WTC11 (cell line): ENCODE measurements around the gene BRD1. TPM values are rescaled to one million over a fixed set of nuclear protein-coding genes. Genes with fewer than 3 reads are reported as not detected.

Experiments
- ATAC-seq: fragments of 200-7000 bp; cut with Tn5 transposase; 2 replicates; pipeline ENCODE4 v1.10.0; 2021; ENCODE audit warnings: mild to moderate bottlenecking, moderate library complexity
- CTCF ChIA-PET: fragments of 300-600 bp; sonication (Branson Sonifier 250); formaldehyde crosslinking; loops from one replicate; lab custom pipeline; 2021; ENCODE audit warnings: antibody characterized with exemption; lab: Charles Lee
- POLR2A ChIA-PET: fragments of 350-600 bp; sonication (Branson Sonifier 250); formaldehyde crosslinking; loops from one replicate; lab custom pipeline; 2021; ENCODE audit warnings: antibody characterized with exemption; lab: Charles Lee
- DNase-seq: peaks from one replicate; pipeline ENCODE4 v3.0.0; 2021; ENCODE audit warnings: low spot score
- H3K27ac Mint-ChIP-seq: 2 replicates; pipeline ENCODE4 v1.8.0; 2021; ENCODE audit warnings: mixed read lengths
- H3K27me3 Mint-ChIP-seq: 2 replicates; pipeline ENCODE4 v1.8.0; 2021; ENCODE audit warnings: low read depth, mild to moderate bottlenecking, moderate library complexity, mixed read lengths
- H3K36me3 Mint-ChIP-seq: 2 replicates; pipeline ENCODE4 v1.8.0; 2021; ENCODE audit warnings: mixed read lengths
- H3K4me1 Mint-ChIP-seq: 2 replicates; pipeline ENCODE4 v1.8.0; 2022; ENCODE audit warnings: mixed read lengths
- H3K4me3 Mint-ChIP-seq: 2 replicates; pipeline ENCODE4 v1.8.0; 2021; ENCODE audit warnings: mild to moderate bottlenecking, moderate library complexity, mixed read lengths
- H3K9me3 Mint-ChIP-seq: 2 replicates; pipeline ENCODE4 v1.8.0; 2021; ENCODE audit warnings: mixed read lengths
- AFF4 ChIP-seq: sonication (generic); formaldehyde crosslinking; IDR thresholded peaks from 2 replicates; pipeline ENCODE4 v1.8.1; 2023; ENCODE audit warnings: mild to moderate bottlenecking, missing genetic modification reagents, borderline replicate concordance
- AR ChIP-seq: fragments of 250-450 bp; sonication (Bioruptor Pico); IDR thresholded peaks from 2 replicates; pipeline ENCODE4 v1.9.0; 2021; ENCODE audit warnings: mild to moderate bottlenecking
- ATF1 ChIP-seq: sonication (generic); formaldehyde crosslinking; IDR thresholded peaks from 2 replicates; pipeline ENCODE4 v1.8.1; 2023; ENCODE audit warnings: mild to moderate bottlenecking, moderate library complexity, missing genetic modification reagents
- CBFB ChIP-seq: sonication (generic); formaldehyde crosslinking; IDR thresholded peaks from 2 replicates; pipeline ENCODE4 v1.8.1; 2022; ENCODE audit warnings: mild to moderate bottlenecking, low read depth, missing genetic modification reagents
- E2F4 ChIP-seq: sonication (generic); formaldehyde crosslinking; IDR thresholded peaks from 2 replicates; pipeline ENCODE4 v1.8.1; 2022; ENCODE audit warnings: low read depth, mild to moderate bottlenecking, moderate library complexity, missing genetic modification reagents, borderline replicate concordance
- E2F5 ChIP-seq: sonication (generic); formaldehyde crosslinking; IDR thresholded peaks from 2 replicates; pipeline ENCODE4 v1.8.1; 2022; ENCODE audit warnings: mild to moderate bottlenecking, moderate library complexity, missing genetic modification reagents
- FOXP4 ChIP-seq: sonication (generic); formaldehyde crosslinking; IDR thresholded peaks from 2 replicates; pipeline ENCODE4 v1.8.0; 2022; ENCODE audit warnings: mild to moderate bottlenecking, missing genetic modification reagents
- GRHL2 ChIP-seq: fragments of 250-450 bp; sonication (Bioruptor Pico); IDR thresholded peaks from 2 replicates; pipeline ENCODE4 v1.8.0; 2022; ENCODE audit warnings: mild to moderate bottlenecking, moderate library complexity; ENCODE audit not compliant: insufficient replicate concordance, severe bottlenecking
- HMGA2 ChIP-seq: fragments of 250-450 bp; sonication (Bioruptor Pico); IDR thresholded peaks from 2 replicates; pipeline ENCODE4 v1.4.0; 2021; ENCODE audit warnings: mild to moderate bottlenecking, moderate library complexity
- IRF2 ChIP-seq: sonication (generic); formaldehyde crosslinking; IDR thresholded peaks from 2 replicates; pipeline ENCODE4 v1.8.0; 2022; ENCODE audit warnings: low read depth, missing genetic modification reagents, borderline replicate concordance
- MLX ChIP-seq: sonication (generic); formaldehyde crosslinking; IDR thresholded peaks from 2 replicates; pipeline ENCODE4 v1.8.1; 2023; ENCODE audit warnings: mild to moderate bottlenecking, missing genetic modification reagents, moderate library complexity
- MYBL2 ChIP-seq: sonication (generic); formaldehyde crosslinking; IDR thresholded peaks from 2 replicates; pipeline ENCODE4 v1.8.1; 2023; ENCODE audit warnings: mild to moderate bottlenecking, moderate library complexity, missing genetic modification reagents
- NFATC4 ChIP-seq: fragments of 250-450 bp; sonication (Bioruptor Pico); IDR thresholded peaks from 2 replicates; pipeline ENCODE4 v1.9.0; 2021; ENCODE audit warnings: mild to moderate bottlenecking
- NR2C2 ChIP-seq: sonication (generic); formaldehyde crosslinking; IDR thresholded peaks from 2 replicates; pipeline ENCODE4 v1.8.0; 2022; ENCODE audit warnings: mild to moderate bottlenecking, missing genetic modification reagents
- PREB ChIP-seq: sonication (generic); formaldehyde crosslinking; IDR thresholded peaks from 2 replicates; pipeline ENCODE4 v1.8.1; 2022; ENCODE audit warnings: mild to moderate bottlenecking, missing genetic modification reagents, moderate library complexity, borderline replicate concordance
- PRRX2 ChIP-seq: fragments of 250-450 bp; sonication (Bioruptor Pico); IDR thresholded peaks from 2 replicates; pipeline ENCODE4 v1.8.0; 2021; ENCODE audit warnings: mild to moderate bottlenecking
- ZBTB43 ChIP-seq: sonication (generic); formaldehyde crosslinking; IDR thresholded peaks from 2 replicates; pipeline ENCODE4 v1.8.1; 2023; ENCODE audit warnings: mild to moderate bottlenecking, missing genetic modification reagents
- ZNF121 ChIP-seq: sonication (generic); formaldehyde crosslinking; IDR thresholded peaks from 2 replicates; pipeline ENCODE4 v1.8.0; 2023; ENCODE audit warnings: missing genetic modification reagents
- total RNA-seq: library from RNA; stranded (reverse); gene quantifications from 3 replicates; pipeline ENCODE4 v1.2.3, GENCODE V29; 2021

BRD1 gene
- total RNA-seq, 1 experiment from 2014 or later: 36.6 TPM

- Mint-ChIP-seq H3K4me1 (peaks cover 11% of the 10 kb centered on the region), H3K4me3 (no peak overlapping the region), H3K36me3 (peaks cover 63% of the 10 kb centered on the region), H3K27me3 (no peaks in the 10 kb centered on the region), H3K27ac (no peak overlapping the region), H3K9me3 (no peaks in the 10 kb centered on the region)
- POLR2A ChIA-PET: no interaction called here
- TF ChIP-seq NFATC4 (CRISPR knock-in tag): no peak
- TF ChIP-seq GRHL2 (CRISPR knock-in tag): no peak
- no peak for TF ChIP-seq E2F5 (CRISPR knock-in tag)
- TF ChIP-seq AR: no peak
- TF ChIP-seq ZNF121 (CRISPR knock-in tag): no peak
- no peak for TF ChIP-seq FOXP4
- TF ChIP-seq NR2C2 (CRISPR knock-in tag): no peak
- no peak for TF ChIP-seq MLX
- no peak for TF ChIP-seq IRF2 (CRISPR knock-in tag)
- TF ChIP-seq HMGA2 (CRISPR knock-in tag): no peak
- no peak for TF ChIP-seq ATF1 (CRISPR knock-in tag)
- no peak for TF ChIP-seq PRRX2 (CRISPR knock-in tag)
- no peak for TF ChIP-seq AFF4
- no peak for TF ChIP-seq CBFB (CRISPR knock-in tag)
- TF ChIP-seq E2F4: no peak
- CTCF ChIA-PET: no interaction called here
- ATAC-seq: no peak
- no peak for DNase-seq
Measured at GRCh38 chr22:49793871-49794270, 33.8 kb downstream of the BRD1 start.

GRCh38 chr22:49793296-49793695 lies 34.4 kb downstream of the BRD1 start:
- Mint-ChIP-seq H3K4me1 (peaks cover 11% of the 10 kb centered on the region), H3K27ac (0 out of 2 replicates have a peak overlapping the region, but pooled peaks have one; percentile 5), H3K4me3 (no peak overlapping the region), H3K9me3 (no peaks in the 10 kb centered on the region), H3K27me3 (no peaks in the 10 kb centered on the region), H3K36me3 (peaks cover 62% of the 10 kb centered on the region)
- TF ChIP-seq HMGA2 (CRISPR knock-in tag) (no peak), ZBTB43 (CRISPR knock-in tag) (no peak), IRF2 (CRISPR knock-in tag) (no peak), PREB (CRISPR knock-in tag) (no peak), NR2C2 (CRISPR knock-in tag) (no peak), MYBL2 (CRISPR knock-in tag) (no peak)
- no peak for ATAC-seq
- no peak for DNase-seq
- ChIA-PET POLR2A (no interaction called here), CTCF (no interaction called here)
